ENCODE results near the gene MGMT. TPM values are rescaled to one million over a fixed set of nuclear protein-coding genes. Genes with fewer than 3 reads are reported as not detected.

The MGMT gene
- total RNA-seq, 3 donors from 2014 or later = 15.4 to 17.5 (median 16.3) TPM

DNA sequence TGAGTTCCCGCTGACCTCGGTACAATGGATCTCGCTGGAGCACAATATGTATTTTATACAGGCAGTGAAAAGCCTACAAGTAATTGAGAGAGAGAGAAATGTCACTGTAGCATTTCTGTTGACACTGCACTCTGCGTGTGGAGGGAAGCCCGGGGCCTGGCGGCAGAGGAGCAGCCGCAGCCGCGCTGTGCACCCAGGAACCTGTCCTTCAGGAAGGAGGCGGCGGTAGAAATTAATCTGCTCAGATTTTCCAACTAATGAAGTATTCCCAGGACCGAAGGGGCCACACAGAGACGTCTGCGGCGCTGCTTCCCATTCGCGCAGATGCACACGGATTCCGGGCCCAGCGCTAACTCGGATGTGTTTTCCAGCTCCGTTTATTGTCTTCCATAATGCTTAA, 327.0 kb downstream of the MGMT start:
- no peak for DNase-seq
- no peak for ATAC-seq
- H3K36me3 ChIP-seq (ENCODE audit: low read depth) = no peaks in the 10 kb centered on the region
- H3K9me3 ChIP-seq = no peaks in the 10 kb centered on the region
- no peak overlapping the region for H3K4me3 ChIP-seq
- no peaks in the 10 kb centered on the region for H3K4me1 ChIP-seq (ENCODE audit: low read depth)
- intact Hi-C loops (cut with DNase I, micrococcal nuclease) = no loop called here
- TF ChIP-seq, protein P1, sequence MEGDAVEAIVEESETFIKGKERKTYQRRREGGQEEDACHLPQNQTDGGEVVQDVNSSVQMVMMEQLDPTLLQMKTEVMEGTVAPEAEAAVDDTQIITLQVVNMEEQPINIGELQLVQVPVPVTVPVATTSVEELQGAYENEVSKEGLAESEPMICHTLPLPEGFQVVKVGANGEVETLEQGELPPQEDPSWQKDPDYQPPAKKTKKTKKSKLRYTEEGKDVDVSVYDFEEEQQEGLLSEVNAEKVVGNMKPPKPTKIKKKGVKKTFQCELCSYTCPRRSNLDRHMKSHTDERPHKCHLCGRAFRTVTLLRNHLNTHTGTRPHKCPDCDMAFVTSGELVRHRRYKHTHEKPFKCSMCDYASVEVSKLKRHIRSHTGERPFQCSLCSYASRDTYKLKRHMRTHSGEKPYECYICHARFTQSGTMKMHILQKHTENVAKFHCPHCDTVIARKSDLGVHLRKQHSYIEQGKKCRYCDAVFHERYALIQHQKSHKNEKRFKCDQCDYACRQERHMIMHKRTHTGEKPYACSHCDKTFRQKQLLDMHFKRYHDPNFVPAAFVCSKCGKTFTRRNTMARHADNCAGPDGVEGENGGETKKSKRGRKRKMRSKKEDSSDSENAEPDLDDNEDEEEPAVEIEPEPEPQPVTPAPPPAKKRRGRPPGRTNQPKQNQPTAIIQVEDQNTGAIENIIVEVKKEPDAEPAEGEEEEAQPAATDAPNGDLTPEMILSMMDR (IDR thresholded peaks at IDR 0.05) = no peak

DNA sequence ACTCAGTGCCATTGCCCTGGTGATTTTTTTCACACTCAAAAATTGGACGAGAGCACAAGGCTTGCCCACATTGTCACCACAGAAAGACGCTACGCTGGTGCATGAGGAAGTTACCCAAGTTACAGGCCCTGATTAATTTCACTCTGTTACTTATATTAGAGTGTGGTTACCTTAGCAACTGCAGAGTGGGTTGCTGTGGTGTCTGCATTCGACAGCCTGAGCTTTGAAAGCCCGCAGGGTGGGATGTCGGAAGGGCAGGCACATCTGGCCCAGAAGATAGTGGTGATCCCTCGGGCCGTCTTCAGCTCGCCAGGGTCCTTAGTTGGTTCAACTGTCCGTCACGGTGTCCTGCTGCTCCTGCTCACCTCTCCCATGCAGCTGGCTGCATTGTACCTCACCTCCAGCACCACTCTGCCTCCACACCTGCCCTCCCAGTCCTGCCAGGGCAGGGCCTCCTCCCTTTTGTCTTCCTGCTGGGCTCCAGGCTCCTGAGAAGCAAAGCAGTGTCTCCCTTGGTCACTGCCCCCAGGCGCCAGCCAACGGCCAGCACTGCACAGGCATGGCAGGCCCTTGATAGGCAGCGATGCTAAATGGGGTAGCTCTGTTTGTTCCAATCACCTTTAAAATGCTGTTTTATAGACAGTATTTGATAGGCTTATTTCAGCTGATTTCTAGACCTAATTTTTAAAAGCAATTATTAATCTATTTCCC, 329.8 kb downstream of the MGMT start:
- H3K36me3 ChIP-seq (ENCODE audit: low read depth) = no peaks in the 10 kb centered on the region
- H3K4me1 ChIP-seq (ENCODE audit: low read depth) = no peaks in the 10 kb centered on the region
- no peak overlapping the region for H3K4me3 ChIP-seq
- TF ChIP-seq, protein P1 (IDR thresholded peaks at IDR 0.05) = no peak
- DNase-seq = no peak
- no peak for ATAC-seq
- intact Hi-C loops (cut with DNase I, micrococcal nuclease) = no loop called here
- no peaks in the 10 kb centered on the region for H3K9me3 ChIP-seq

GRCh38 chr10:129799942-129800341, 332.9 kb downstream of the MGMT start:
- ATAC-seq (no peak), DNase-seq (no peak)
- Histone ChIP-seq H3K4me1 (ENCODE audit: low read depth) (no peaks in the 10 kb centered on the region), H3K9me3 (peaks cover 12% of the 10 kb centered on the region), H3K4me3 (no peak overlapping the region), H3K36me3 (ENCODE audit: low read depth) (no peaks in the 10 kb centered on the region)
- intact Hi-C loops (cut with DNase I, micrococcal nuclease) = no loop called here
- TF ChIP-seq, protein P1 (IDR thresholded peaks at IDR 0.05) = no peak

GRCh38 chr10:129800796-129801340, 333.8 kb downstream of the MGMT start:
- no peak for DNase-seq
- TF ChIP-seq, protein P1 (IDR thresholded peaks at IDR 0.05) = no peak
- ATAC-seq = no peak
- H3K9me3 ChIP-seq = peaks cover 17% of the 10 kb centered on the region
- intact Hi-C loops (cut with DNase I, micrococcal nuclease) = no loop called here
- no peaks in the 10 kb centered on the region for H3K4me1 ChIP-seq (ENCODE audit: low read depth)
- no peak overlapping the region for H3K4me3 ChIP-seq
- no peaks in the 10 kb centered on the region for H3K36me3 ChIP-seq (ENCODE audit: low read depth)

- TF ChIP-seq, protein P1 (IDR thresholded peaks at IDR 0.05) = no peak
- no peak overlapping the region for H3K4me3 ChIP-seq
- DNase-seq (no peak), ATAC-seq (no peak)
- no peaks in the 10 kb centered on the region for H3K36me3 ChIP-seq (ENCODE audit: low read depth)
- intact Hi-C loops (cut with DNase I, micrococcal nuclease) = no loop called here
- H3K4me1 ChIP-seq (ENCODE audit: low read depth) = no peaks in the 10 kb centered on the region
- peaks cover 17% of the 10 kb centered on the region for H3K9me3 ChIP-seq
Observed at GRCh38 chr10:129807211-129807610, 340.2 kb downstream of the MGMT start.

Measured in mucosa of descending colon (tissue), 3 donors.